ENCODE data around the gene NMRAL1.

Gene NMRAL1

GRCh38 chr16:4416200-4417032, 58.0 kb downstream of the NMRAL1 start, which contains the start of gene CORO7:
Gene CORO7 (minus strand): TSS chr16:4416596. CDS start chr16:4416518, 78 bp downstream.
- H3K9me2 ChIP-seq (replicated peaks; ENCODE audit: insufficient read depth, low read length) = no peaks in the 10 kb centered on the region
- peaks cover 16% of the 10 kb centered on the region; the same call in 1 of the 2 replicates for H3F3A ChIP-seq (ENCODE audit: insufficient read depth)
- no peaks in the 10 kb centered on the region for H3K36me3 ChIP-seq (ENCODE audit: low read length)
- peak within 1 kb of the TSS; percentile 82 for H3K9ac ChIP-seq (ENCODE audit: low read length)
- TF ChIP-seq CTCF (IDR thresholded peaks at IDR 0.05; ENCODE audit: insufficient read depth, low read length, poor library complexity, severe bottlenecking) (no peak), EZH2phosphoT487 (conservative IDR thresholded peaks at IDR 0.05; ENCODE audit: low read length) (no peak)
- peaks cover 5% of the 10 kb centered on the region; the same call in 1 of the 2 replicates for H4K20me1 ChIP-seq (ENCODE audit: low read depth, low read length)
- H3K9me3 ChIP-seq (ENCODE audit: insufficient read depth, low read length) = no peaks in the 10 kb centered on the region
- peak within 1 kb of the TSS; percentile 68 for H3K27ac ChIP-seq (ENCODE audit: low read depth, low read length)
- H3K4me2 ChIP-seq (ENCODE audit: low read depth, low read length, poor library complexity, severe bottlenecking) = peak within 1 kb of the TSS; percentile 70
- H3K79me2 ChIP-seq (ENCODE audit: insufficient read depth, low read length) = peaks cover 34% of the 10 kb centered on the region
- no peaks in the 10 kb centered on the region for H3K27me3 ChIP-seq (ENCODE audit: low read length)
- H3K4me3 ChIP-seq (ENCODE audit: insufficient read depth, low read length, poor library complexity, severe bottlenecking) = peak within 1 kb of the TSS; percentile 70
- peak within 1 kb of the TSS; percentile 49 for H2AFZ ChIP-seq (ENCODE audit: low read depth, low read length, severe bottlenecking)

- Histone ChIP-seq H4K20me1 (ENCODE audit: low read depth, low read length) (peaks cover 5% of the 10 kb centered on the region; the same call in 1 of the 2 replicates), H3K79me2 (ENCODE audit: insufficient read depth, low read length) (peaks cover 34% of the 10 kb centered on the region), H3F3A (ENCODE audit: insufficient read depth) (peaks cover 16% of the 10 kb centered on the region; the same call in 1 of the 2 replicates), H3K9me2 (replicated peaks; ENCODE audit: insufficient read depth, low read length) (no peaks in the 10 kb centered on the region), H3K9ac (ENCODE audit: low read length) (peak overlapping the region; percentile 82), H3K36me3 (ENCODE audit: low read length) (no peaks in the 10 kb centered on the region), H3K4me2 (ENCODE audit: low read depth, low read length, poor library complexity, severe bottlenecking) (peak overlapping the region; percentile 70), H2AFZ (ENCODE audit: low read depth, low read length, severe bottlenecking) (peak overlapping the region; percentile 49), H3K9me3 (ENCODE audit: insufficient read depth, low read length) (no peaks in the 10 kb centered on the region), H3K4me3 (ENCODE audit: insufficient read depth, low read length, poor library complexity, severe bottlenecking) (peak overlapping the region; percentile 70), H3K27me3 (ENCODE audit: low read length) (no peaks in the 10 kb centered on the region), H3K27ac (ENCODE audit: low read depth, low read length) (peak overlapping the region; percentile 68)
- TF ChIP-seq EZH2phosphoT487 (conservative IDR thresholded peaks at IDR 0.05; ENCODE audit: low read length) (no peak), CTCF (IDR thresholded peaks at IDR 0.05; ENCODE audit: insufficient read depth, low read length, poor library complexity, severe bottlenecking) (no peak)
These were observed 58.8 kb downstream of the NMRAL1 start for GRCh38 chr16:4415538-4416199.

GRCh38 chr16:4414187-4414917, 60.1 kb downstream of the NMRAL1 start:
- Histone ChIP-seq H3K27ac (ENCODE audit: low read depth, low read length) (peak overlapping the region; percentile 68), H3K27me3 (ENCODE audit: low read length) (no peaks in the 10 kb centered on the region), H4K20me1 (ENCODE audit: low read depth, low read length) (peaks cover 5% of the 10 kb centered on the region; the same call in 1 of the 2 replicates), H3K79me2 (ENCODE audit: insufficient read depth, low read length) (peaks cover 34% of the 10 kb centered on the region), H2AFZ (ENCODE audit: low read depth, low read length, severe bottlenecking) (no peak overlapping the region), H3K36me3 (ENCODE audit: low read length) (no peaks in the 10 kb centered on the region), H3F3A (ENCODE audit: insufficient read depth) (peaks cover 16% of the 10 kb centered on the region; the same call in 1 of the 2 replicates), H3K4me3 (ENCODE audit: insufficient read depth, low read length, poor library complexity, severe bottlenecking) (peak overlapping the region; percentile 70), H3K9me3 (ENCODE audit: insufficient read depth, low read length) (no peaks in the 10 kb centered on the region), H3K9me2 (replicated peaks; ENCODE audit: insufficient read depth, low read length) (no peaks in the 10 kb centered on the region), H3K4me2 (ENCODE audit: low read depth, low read length, poor library complexity, severe bottlenecking) (peak overlapping the region; percentile 70), H3K9ac (ENCODE audit: low read length) (peak overlapping the region; percentile 82)
- TF ChIP-seq EZH2phosphoT487 (conservative IDR thresholded peaks at IDR 0.05; ENCODE audit: low read length) (no peak), CTCF (IDR thresholded peaks at IDR 0.05; ENCODE audit: insufficient read depth, low read length, poor library complexity, severe bottlenecking) (no peak)

All from SU-DHL-6 (cell line).